Stomach smooth muscle (tissue), 2 donors: ENCODE data around the gene PACSIN3.

ENCODE experiments used
- H3K27ac ChIP-seq: one replicate; pipeline ENCODE4 v1.7.0; 2013; ENCODE audit warnings: mild to moderate bottlenecking, low read length, inconsistent platforms
- H3K27me3 ChIP-seq, 2 donors: one replicate each; pipeline ENCODE4 v1.7.0; 2013; ENCODE audit warnings: low read length in 2 of 2; ENCODE audit not compliant: insufficient read depth in 2 of 2, control insufficient read depth in 1 of 2
- H3K36me3 ChIP-seq, 2 donors: one replicate each; pipeline ENCODE4 v1.7.0; 2013; ENCODE audit warnings: low read length in 2 of 2; ENCODE audit not compliant: control insufficient read depth in 2 of 2, insufficient read depth in 2 of 2
- H3K4me1 ChIP-seq: one replicate; pipeline ENCODE4 v1.7.0; 2013; ENCODE audit warnings: low read length; ENCODE audit not compliant: control insufficient read depth, insufficient read depth
- H3K4me3 ChIP-seq, 2 donors: one replicate each; pipeline ENCODE4 v1.7.0; 2013; ENCODE audit warnings: low read length in 2 of 2
- H3K9ac ChIP-seq, 2 donors: one replicate each; pipeline ENCODE4 v1.7.0; 2013; ENCODE audit warnings: low read length in 2 of 2, mild to moderate bottlenecking in 1 of 2
- H3K9me3 ChIP-seq, 2 donors: one replicate each; pipeline ENCODE4 v1.7.0; 2013; ENCODE audit warnings: low read length in 2 of 2; ENCODE audit not compliant: control insufficient read depth in 2 of 2
- donor health status: healthy.
- donor health status: Pancreatic carcinoma.

PACSIN3 gene

DNA sequence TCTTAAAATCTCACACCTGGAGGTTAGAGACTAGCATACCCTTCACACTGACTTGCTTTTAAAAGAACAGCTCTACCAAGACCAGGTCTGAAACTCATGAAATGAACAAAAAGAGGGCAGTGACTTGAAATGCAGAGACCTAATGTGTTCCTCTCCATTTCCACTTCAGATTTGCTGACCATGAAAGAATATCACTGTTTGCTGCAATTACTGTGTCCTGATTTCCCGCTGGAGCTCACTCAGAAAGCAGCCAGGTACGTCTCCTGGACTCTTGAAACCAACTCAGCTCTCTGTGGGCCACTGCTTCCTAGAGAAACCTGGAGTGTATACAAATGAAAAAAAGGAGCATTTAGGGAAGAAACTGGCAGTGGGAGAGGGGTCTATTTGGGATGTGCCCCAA is 48.8 kb downstream of the PACSIN3 start:
- Histone ChIP-seq H3K36me3 (peaks cover 8 to 9% of the 10 kb centered on the region in 2 donors), H3K4me1 (peaks cover 2% of the 10 kb centered on the region), H3K9me3 (no peaks in the 10 kb centered on the region), H3K9ac (no peak overlapping the region), H3K27ac (no peak overlapping the region), H3K27me3 (no peaks in the 10 kb centered on the region), H3K4me3 (no peak overlapping the region)

DNA sequence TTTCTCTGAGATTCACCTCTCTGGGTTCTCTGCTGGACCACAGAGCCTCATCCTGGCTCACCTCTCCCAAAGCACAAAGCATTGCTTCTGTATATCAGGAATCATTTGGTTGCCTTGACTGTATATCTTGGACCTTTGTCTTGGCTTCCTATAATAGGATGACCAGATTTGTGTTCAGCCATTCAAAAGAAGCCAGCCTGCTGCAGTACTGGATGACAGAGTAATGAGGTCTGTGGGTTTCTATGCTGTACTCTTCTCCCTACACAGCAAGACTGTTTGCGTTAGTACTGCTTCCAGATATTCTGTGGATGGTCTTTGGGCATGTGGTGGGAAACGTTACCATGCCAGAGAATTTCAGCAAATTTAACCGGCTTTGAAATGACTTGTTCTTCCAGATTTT is 49.3 kb downstream of the PACSIN3 start:
- no peak overlapping the region for H3K4me3 ChIP-seq
- H3K36me3 ChIP-seq: peaks cover 8 to 9% of the 10 kb centered on the region in 2 donors
- no peak overlapping the region for H3K9ac ChIP-seq
- no peaks in the 10 kb centered on the region for H3K9me3 ChIP-seq
- H3K4me1 ChIP-seq: no peaks in the 10 kb centered on the region
- no peaks in the 10 kb centered on the region for H3K27me3 ChIP-seq
- H3K27ac ChIP-seq: no peak overlapping the region

DNA sequence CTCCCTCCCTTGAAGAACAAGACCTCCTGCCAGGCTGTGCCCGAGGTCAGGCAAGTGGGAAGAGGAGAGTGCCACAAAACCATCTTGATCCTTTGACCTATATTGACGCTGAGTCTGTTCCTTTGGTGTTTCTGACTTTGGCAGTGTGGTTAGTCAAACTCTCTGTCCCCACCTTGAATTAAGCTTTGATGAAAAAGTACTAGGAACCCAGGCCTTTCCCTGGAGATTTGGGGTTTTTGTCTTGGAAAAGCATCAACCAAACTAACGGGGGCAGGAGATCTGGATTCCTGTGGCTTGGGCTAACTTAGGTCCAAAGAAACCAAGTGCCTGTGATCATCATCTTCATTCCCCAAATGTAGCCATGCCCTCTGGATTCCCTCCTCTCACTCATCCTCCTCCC is 49.9 kb downstream of the PACSIN3 start:
- no peaks in the 10 kb centered on the region for H3K27me3 ChIP-seq
- H3K4me3 ChIP-seq: no peak overlapping the region
- H3K4me1 ChIP-seq: no peaks in the 10 kb centered on the region
- peaks cover 8 to 9% of the 10 kb centered on the region in 2 donors for H3K36me3 ChIP-seq
- no peak overlapping the region for H3K9ac ChIP-seq
- no peaks in the 10 kb centered on the region for H3K9me3 ChIP-seq
- H3K27ac ChIP-seq: no peak overlapping the region

DNA sequence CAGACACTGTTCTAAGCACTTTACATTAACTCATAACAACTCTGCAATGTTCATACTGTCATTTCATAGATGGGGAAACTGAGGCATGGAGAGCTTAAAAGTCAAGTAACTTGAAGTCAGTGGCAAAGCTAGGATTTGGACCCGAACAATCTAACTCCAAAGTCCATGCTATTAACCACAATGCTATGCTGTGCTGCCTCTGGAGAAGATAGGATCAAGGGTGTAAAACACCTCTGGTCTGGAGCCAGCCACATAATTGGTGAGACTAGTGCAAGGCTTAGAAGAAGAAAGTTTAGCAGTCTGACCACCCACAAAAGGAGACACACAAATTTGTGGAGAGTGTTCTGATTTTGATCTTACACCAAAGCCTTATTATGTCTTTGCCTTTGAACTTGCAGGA is 53.3 kb downstream of the PACSIN3 start:
- no peak overlapping the region for H3K27ac ChIP-seq
- no peak overlapping the region for H3K4me3 ChIP-seq
- H3K9ac ChIP-seq: no peak overlapping the region

DNA sequence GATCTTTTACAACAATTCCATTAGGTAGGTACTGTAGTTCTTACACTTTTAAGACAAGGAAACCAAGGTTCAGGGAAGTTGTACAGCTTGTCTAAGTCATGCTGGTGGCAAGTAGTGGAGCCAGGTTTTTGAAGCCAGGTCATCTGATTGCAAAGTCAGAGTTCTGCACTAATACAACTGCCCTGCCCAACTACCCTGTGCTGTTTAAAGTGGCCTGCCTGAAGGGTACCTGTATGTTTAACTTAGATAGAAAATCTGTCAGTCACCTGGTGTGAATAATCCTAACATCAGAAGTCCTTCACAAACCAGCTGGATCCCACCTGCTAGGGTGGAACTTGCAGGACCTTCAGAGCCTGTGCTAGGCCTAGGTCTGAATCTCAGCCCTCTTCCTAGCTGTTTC is 53.7 kb downstream of the PACSIN3 start:
- Histone ChIP-seq H3K36me3 (peaks cover 0 to 3% of the 10 kb centered on the region in 2 donors), H3K27me3 (no peaks in the 10 kb centered on the region), H3K4me3 (no peak overlapping the region), H3K9ac (no peak overlapping the region), H3K9me3 (no peaks in the 10 kb centered on the region), H3K27ac (no peak overlapping the region), H3K4me1 (no peaks in the 10 kb centered on the region)

More for the DNA sequence above, 53.3 kb downstream of the PACSIN3 start:
- Histone ChIP-seq H3K36me3 (peaks cover 4 to 8% of the 10 kb centered on the region in 2 donors), H3K9me3 (no peaks in the 10 kb centered on the region), H3K4me1 (no peaks in the 10 kb centered on the region), H3K27me3 (no peaks in the 10 kb centered on the region)

DNA sequence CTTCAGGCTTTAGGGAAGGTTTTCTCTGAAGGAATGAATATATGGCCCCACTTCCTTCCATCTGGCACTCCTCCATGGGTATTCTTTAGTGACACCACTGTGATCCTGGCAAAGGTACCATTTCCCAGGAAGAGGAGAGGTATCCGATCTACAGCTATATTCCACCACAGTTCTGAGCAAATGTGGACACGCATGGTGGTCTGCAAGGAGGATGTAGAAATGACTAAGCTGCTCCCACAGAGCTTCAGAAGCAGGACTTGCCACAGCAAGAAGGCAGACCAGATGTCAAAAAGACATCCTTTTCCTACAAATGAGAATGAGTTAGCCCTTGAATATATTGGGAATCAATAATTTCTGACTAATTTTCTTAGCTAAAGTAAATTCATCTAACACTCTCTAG is 55.1 kb downstream of the PACSIN3 start:
- Histone ChIP-seq H3K9me3 (no peaks in the 10 kb centered on the region), H3K4me1 (no peaks in the 10 kb centered on the region), H3K4me3 (no peak overlapping the region), H3K9ac (no peak overlapping the region), H3K36me3 (no peaks in the 10 kb centered on the region), H3K27ac (no peak overlapping the region), H3K27me3 (no peaks in the 10 kb centered on the region)

DNA sequence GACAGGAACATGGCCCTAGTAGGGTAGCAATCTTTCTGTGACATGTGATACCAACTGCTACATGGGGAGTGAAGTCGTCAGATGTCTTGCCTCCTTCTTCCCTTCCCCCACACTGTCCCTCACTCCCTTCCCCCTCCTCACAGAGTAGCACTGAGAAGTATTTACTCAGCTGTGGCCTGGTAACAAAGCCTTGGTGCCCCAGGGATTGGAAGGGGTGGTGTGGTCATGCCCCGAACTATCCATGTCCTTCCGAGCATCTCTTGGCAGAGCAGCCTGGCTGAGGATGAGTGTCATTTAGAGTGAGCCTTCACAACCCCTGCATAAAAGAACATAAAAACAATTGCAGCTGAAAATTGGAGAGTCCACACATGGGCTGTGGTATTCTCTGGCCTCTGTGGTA is 55.7 kb downstream of the PACSIN3 start:
- Histone ChIP-seq H3K27me3 (no peaks in the 10 kb centered on the region), H3K9me3 (no peaks in the 10 kb centered on the region), H3K27ac (no peak overlapping the region), H3K4me3 (no peak overlapping the region), H3K36me3 (no peaks in the 10 kb centered on the region), H3K9ac (no peak overlapping the region), H3K4me1 (no peaks in the 10 kb centered on the region)
